ENCODE measurements around the gene TCTA. TPM values are rescaled to one million over a fixed set of nuclear protein-coding genes. Genes with fewer than 3 reads are reported as not detected.

Gene TCTA
- total and polyA plus RNA-seq, 9 of the 15 experiments (the other 6 are each of a cell fraction or from before 2014, with no cell fraction given): 4.0 to 15.4 (median 8.2) TPM

DNA sequence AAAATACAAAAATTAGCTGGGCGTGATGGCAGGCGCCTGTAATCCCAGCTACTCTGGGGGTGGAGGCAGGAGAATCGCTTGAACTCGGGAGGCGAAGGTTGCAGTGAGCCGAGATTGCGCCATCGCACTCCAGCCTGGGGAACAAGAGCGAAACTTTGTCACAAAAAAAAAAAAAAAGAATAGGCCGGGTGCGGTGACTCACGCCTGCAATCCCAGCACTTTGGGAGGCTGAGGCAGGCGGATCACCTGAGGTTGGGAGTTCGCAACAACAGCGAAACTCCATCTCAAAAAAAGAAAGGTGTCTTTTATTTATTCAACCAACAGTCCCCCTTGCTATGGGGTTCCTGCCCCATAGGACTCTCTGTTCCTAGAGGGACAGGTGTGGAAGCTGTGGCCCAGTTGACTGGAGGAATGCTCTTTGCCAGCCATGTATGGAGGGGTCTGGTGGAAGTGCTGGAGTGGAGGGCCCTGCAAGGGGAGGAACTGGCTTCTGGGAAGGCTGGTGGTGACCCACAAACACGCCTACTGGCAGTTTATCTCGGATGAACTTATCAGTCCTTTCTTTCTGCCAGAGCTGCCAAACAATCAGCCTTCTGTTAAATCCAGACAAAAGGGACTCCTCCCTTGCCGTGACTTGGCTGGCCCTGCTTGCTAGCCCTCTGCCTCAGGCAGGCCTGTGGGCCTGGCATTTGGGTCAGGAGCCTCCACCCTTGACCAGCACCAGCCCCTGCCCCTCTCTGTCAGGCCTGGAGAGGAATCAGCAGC, 53.2 kb downstream of the TCTA start (continued):
- TF ChIP-seq, protein P1, sequence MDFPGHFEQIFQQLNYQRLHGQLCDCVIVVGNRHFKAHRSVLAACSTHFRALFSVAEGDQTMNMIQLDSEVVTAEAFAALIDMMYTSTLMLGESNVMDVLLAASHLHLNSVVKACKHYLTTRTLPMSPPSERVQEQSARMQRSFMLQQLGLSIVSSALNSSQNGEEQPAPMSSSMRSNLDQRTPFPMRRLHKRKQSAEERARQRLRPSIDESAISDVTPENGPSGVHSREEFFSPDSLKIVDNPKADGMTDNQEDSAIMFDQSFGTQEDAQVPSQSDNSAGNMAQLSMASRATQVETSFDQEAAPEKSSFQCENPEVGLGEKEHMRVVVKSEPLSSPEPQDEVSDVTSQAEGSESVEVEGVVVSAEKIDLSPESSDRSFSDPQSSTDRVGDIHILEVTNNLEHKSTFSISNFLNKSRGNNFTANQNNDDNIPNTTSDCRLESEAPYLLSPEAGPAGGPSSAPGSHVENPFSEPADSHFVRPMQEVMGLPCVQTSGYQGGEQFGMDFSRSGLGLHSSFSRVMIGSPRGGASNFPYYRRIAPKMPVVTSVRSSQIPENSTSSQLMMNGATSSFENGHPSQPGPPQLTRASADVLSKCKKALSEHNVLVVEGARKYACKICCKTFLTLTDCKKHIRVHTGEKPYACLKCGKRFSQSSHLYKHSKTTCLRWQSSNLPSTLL (IDR thresholded peaks at IDR 0.05): no peak
- TF ChIP-seq HDAC3 (IDR thresholded peaks at IDR 0.05; ENCODE audit: borderline replicate concordance, partially characterized antibody) (no peak), DPF2 (IDR thresholded peaks at IDR 0.05) (peak; percentile 76), HNRNPL (IDR thresholded peaks at IDR 0.05; ENCODE audit: low read depth, low read length) (no peak), XRCC4 (IDR thresholded peaks at IDR 0.05; ENCODE audit: extremely low read depth, insufficient read depth, insufficient read length) (no peak), POLR3A (IDR thresholded peaks at IDR 0.05; ENCODE audit: borderline replicate concordance, extremely low read depth, insufficient read depth, insufficient read length) (no peak), HLTF (IDR thresholded peaks at IDR 0.05) (no peak), NFE2 (IDR thresholded peaks at IDR 0.05; ENCODE audit: low read depth) (0 out of 2 replicates have a peak, but pooled peaks have one; percentile 34), ZNF717 (CRISPR knock-in tag; IDR thresholded peaks at IDR 0.05) (no peak), ZNF785 (CRISPR knock-in tag; IDR thresholded peaks at IDR 0.05) (no peak), ARID2 (IDR thresholded peaks at IDR 0.05) (no peak), RNF2 (IDR thresholded peaks at IDR 0.05) (no peak), RUNX1 (IDR thresholded peaks at IDR 0.05; ENCODE audit: low read depth) (no peak), TGIF2 (CRISPR knock-in tag; IDR thresholded peaks at IDR 0.05) (no peak), ARID1B (IDR thresholded peaks at IDR 0.05) (peak; percentile 82), ZNF274 (IDR thresholded peaks at IDR 0.05; ENCODE audit: borderline replicate concordance, low read depth, low read length) (no peak), KDM4B (IDR thresholded peaks at IDR 0.05; ENCODE audit: borderline replicate concordance in 2 of 2, low read depth in 1 of 2) (no peak), NCOA6 (IDR thresholded peaks at IDR 0.05) (no peak), ZBED1 (IDR thresholded peaks at IDR 0.05) (no peak)
- TF ChIP-seq, protein P2, sequence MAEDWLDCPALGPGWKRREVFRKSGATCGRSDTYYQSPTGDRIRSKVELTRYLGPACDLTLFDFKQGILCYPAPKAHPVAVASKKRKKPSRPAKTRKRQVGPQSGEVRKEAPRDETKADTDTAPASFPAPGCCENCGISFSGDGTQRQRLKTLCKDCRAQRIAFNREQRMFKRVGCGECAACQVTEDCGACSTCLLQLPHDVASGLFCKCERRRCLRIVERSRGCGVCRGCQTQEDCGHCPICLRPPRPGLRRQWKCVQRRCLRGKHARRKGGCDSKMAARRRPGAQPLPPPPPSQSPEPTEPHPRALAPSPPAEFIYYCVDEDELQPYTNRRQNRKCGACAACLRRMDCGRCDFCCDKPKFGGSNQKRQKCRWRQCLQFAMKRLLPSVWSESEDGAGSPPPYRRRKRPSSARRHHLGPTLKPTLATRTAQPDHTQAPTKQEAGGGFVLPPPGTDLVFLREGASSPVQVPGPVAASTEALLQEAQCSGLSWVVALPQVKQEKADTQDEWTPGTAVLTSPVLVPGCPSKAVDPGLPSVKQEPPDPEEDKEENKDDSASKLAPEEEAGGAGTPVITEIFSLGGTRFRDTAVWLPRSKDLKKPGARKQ (CRISPR knock-in tag; IDR thresholded peaks at IDR 0.05): no peak
- TF ChIP-seq, protein P3, sequence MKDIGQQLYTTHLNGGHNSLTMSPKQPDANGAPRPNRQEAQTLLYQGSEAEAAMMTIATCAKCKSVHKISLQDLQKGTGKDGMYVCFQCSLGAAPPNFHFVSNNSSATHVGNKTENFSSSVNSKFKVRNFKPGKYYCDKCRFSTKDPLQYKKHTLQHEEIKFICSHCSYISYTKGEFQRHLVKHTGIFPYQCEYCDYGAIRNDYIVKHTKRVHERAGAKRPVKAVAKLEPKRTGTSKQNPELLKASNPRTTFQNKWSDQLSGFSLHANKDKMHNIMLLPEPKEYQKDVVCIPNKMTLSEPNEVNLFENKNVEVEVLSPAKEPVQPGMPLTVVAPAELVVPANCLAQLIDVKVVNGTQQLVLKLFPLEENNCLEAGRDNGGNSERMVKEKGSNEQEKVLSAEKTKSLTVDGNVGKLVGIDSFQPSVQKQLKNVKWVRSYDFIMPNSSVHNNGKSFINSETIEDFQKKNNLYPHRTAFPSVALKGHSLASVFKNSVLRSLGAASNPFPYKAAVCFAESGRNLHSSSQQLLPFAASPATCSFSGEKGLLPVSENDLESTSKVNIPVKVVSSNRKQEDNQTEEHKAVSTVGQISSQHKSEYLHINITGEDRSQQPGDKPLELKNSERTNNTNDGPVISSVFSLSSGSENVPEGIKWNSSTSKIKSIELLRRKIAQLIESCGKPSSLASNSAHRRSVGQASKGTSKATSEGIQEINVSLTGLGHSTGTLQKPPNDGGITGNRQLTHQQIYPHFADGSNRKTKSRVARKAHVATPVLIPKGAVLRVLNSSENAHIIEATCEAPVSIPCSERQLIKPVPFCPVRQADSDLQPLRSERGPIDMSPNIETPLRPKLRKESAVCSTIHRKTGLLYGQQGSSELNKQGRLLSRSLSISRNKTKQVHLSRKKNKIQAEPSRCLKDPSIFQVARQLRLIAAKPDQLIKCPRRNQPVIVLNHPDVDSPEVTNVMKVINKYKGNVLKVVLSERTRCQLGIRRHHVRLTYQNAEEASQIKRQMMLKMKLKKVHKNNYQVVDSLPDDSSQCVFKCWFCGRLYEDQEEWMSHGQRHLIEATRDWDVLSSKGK (CRISPR knock-in tag; IDR thresholded peaks at IDR 0.05): no peak
- TF ChIP-seq, protein P4, sequence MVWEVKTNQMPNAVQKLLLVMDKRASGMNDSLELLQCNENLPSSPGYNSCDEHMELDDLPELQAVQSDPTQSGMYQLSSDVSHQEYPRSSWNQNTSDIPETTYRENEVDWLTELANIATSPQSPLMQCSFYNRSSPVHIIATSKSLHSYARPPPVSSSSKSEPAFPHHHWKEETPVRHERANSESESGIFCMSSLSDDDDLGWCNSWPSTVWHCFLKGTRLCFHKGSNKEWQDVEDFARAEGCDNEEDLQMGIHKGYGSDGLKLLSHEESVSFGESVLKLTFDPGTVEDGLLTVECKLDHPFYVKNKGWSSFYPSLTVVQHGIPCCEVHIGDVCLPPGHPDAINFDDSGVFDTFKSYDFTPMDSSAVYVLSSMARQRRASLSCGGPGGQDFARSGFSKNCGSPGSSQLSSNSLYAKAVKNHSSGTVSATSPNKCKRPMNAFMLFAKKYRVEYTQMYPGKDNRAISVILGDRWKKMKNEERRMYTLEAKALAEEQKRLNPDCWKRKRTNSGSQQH (CRISPR knock-in tag; IDR thresholded peaks at IDR 0.05): no peak

Measured in K562 (cell line).